Measurements from ENCODE around the gene KMT5B.

KMT5B gene

DNA sequence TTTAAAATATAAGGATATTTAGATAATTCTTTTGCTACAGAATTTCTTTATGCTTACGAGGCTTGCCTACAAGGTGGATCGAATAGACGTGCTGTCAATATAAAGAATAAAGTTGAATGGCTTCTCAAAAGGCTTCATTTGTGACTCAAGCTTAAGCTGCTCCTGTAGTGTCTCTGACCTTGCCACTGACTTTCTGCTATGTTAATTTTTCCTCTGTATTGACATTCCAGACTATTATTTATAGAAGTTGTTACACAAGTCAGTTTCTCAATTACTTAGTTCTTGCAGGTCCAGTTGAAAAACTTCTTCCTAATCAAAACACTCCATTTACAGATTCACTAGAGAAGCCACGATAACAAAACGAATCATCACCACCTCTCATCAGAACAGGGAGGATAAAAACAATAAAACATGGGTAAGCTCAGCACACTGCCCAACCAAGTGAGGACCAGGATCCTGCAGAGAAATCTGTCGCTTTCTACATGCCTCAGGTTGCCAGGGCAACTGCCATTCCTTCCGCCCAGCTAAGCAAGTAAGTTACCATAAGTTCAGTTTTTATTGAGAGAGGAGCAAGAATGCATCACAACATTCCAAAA is 52.9 kb downstream of the KMT5B start:
- H3K4me1 ChIP-seq (ENCODE audit: insufficient read depth, low read length): peaks cover 24% of the 10 kb centered on the region
- no peak overlapping the region for H2AFZ ChIP-seq (ENCODE audit: low read depth, low read length)
- H3K27me3 ChIP-seq (ENCODE audit: insufficient read depth, low read length): no peaks in the 10 kb centered on the region
- no peaks in the 10 kb centered on the region for H3K9me3 ChIP-seq (ENCODE audit: low read length)
- no peak overlapping the region for H3K4me3 ChIP-seq (ENCODE audit: low read length)
- peaks cover 40% of the 10 kb centered on the region for H3K36me3 ChIP-seq (ENCODE audit: insufficient read depth, low read length)

DNA sequence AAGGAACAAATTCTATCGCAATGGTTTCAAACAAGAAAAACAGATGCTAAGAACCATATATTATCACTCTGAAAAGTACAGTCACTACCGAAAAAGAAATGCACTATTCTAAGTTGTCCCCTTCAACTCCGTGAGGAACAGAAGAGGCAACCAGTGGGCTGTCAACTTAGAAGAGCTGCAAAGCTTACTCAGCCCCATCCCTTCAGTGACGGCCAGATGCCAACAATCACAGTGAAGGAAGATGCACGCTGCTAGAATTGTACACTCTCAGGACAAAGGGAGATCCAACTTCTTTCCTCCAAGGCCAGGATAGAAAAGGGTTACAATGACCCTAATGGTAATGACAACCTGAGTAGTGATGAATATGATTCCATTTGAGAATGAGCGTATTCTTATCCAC is 53.4 kb downstream of the KMT5B start:
- no peak overlapping the region for H3K4me3 ChIP-seq (ENCODE audit: low read length)
- peaks cover 37% of the 10 kb centered on the region for H3K36me3 ChIP-seq (ENCODE audit: insufficient read depth, low read length)
- H3K9me3 ChIP-seq (ENCODE audit: low read length): no peaks in the 10 kb centered on the region
- peaks cover 24% of the 10 kb centered on the region for H3K4me1 ChIP-seq (ENCODE audit: insufficient read depth, low read length)
- no peaks in the 10 kb centered on the region for H3K27me3 ChIP-seq (ENCODE audit: insufficient read depth, low read length)
- H2AFZ ChIP-seq (ENCODE audit: low read depth, low read length): no peak overlapping the region

DNA sequence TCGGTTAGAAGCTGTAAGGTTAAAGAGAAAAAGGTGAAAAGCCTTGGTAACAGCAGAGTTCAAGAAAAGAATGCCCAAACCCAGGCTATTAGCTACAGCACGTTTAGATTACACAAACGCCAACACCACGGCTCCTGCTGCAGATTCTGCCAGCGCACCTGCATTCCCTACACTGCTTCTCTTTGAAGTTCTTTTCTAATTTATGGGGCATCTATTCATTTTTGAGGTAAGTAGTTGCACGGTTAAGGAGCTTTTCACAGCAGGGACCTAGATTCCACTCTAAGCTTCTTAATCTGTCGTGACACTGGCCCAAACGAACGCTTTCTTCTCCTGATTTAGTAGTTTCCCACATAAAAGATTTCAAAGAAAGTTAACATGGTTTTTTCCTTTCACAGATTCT is 53.9 kb downstream of the KMT5B start:
- no peak overlapping the region for H3K4me3 ChIP-seq (ENCODE audit: low read length)
- H2AFZ ChIP-seq (ENCODE audit: low read depth, low read length): no peak overlapping the region
- H3K9me3 ChIP-seq (ENCODE audit: low read length): no peaks in the 10 kb centered on the region
- peaks cover 24% of the 10 kb centered on the region for H3K4me1 ChIP-seq (ENCODE audit: insufficient read depth, low read length)
- no peaks in the 10 kb centered on the region for H3K27me3 ChIP-seq (ENCODE audit: insufficient read depth, low read length)
- H3K36me3 ChIP-seq (ENCODE audit: insufficient read depth, low read length): peaks cover 32% of the 10 kb centered on the region

DNA sequence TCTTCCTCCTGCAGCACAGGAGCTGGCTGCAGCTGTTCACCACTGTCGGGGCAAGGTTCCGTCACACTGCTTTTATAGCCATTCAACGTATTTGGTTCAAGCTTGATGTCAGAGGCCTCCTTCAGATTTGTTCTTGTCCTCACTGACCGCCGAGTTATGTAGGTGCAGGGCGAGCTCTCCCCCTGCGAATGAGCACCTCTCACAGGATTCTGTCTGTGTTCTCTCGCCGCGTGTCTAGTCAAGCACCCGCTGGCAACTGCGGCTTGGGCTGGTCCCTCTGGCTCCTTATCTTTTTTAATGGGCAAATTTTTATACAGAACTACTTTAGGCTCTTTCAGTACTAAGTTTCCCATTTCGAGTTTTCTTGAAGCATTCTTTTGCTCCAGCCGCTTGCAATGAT is 54.5 kb downstream of the KMT5B start:
- Histone ChIP-seq H3K4me1 (ENCODE audit: insufficient read depth, low read length) (peaks cover 24% of the 10 kb centered on the region), H3K9me3 (ENCODE audit: low read length) (no peaks in the 10 kb centered on the region), H3K27me3 (ENCODE audit: insufficient read depth, low read length) (no peaks in the 10 kb centered on the region), H3K4me3 (ENCODE audit: low read length) (no peak overlapping the region), H3K36me3 (ENCODE audit: insufficient read depth, low read length) (peaks cover 26% of the 10 kb centered on the region), H2AFZ (ENCODE audit: low read depth, low read length) (no peak overlapping the region)

DNA sequence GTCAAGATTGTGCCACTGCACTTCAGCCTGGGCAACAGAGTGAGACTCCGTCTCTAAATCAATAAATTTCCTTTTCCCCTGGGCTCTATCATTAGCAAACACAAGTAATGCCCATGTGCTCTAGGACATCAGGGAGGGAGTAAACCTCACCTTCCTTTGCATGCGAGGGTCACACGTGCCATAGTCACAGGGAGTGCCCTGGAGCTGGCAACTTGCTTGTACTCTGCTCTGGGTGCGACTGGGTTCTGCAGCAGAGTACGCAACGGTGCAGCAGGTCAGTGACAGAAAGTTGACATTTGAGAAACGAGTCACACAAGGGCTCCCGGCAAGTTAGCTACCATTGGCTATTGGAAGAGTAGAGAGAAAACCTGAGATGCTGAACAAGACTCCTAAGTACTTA is 59.4 kb downstream of the KMT5B start:
- H3K27me3 ChIP-seq (ENCODE audit: insufficient read depth, low read length): no peaks in the 10 kb centered on the region
- peaks cover 18% of the 10 kb centered on the region for H3K36me3 ChIP-seq (ENCODE audit: insufficient read depth, low read length)
- H3K4me3 ChIP-seq (ENCODE audit: low read length): no peak overlapping the region
- no peaks in the 10 kb centered on the region for H3K4me1 ChIP-seq (ENCODE audit: insufficient read depth, low read length)
- no peaks in the 10 kb centered on the region for H3K9me3 ChIP-seq (ENCODE audit: low read length)
- H2AFZ ChIP-seq (ENCODE audit: low read depth, low read length): no peak overlapping the region

DNA sequence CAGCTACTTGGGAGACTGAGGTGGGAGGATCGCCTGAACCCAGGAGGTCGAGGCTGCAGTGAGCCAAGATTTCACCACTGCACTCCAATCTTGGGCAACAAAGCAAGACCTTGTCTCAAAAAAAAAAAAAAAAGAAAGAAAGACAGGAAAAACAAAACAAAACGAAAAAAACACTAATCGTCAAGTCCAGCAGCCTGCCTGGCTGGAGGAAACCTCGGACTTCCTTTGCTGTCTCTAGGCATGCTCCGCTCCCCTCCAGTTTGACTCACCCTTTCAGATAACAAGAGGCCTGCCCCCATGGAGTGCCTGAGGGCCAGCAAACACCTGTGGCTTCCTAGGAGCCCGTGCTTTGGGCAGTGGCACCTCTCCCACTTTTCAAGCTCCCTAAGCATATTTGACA is 63.1 kb downstream of the KMT5B start:
- Histone ChIP-seq H3K27me3 (ENCODE audit: insufficient read depth, low read length) (no peaks in the 10 kb centered on the region), H3K9me3 (ENCODE audit: low read length) (no peaks in the 10 kb centered on the region), H3K36me3 (ENCODE audit: insufficient read depth, low read length) (no peaks in the 10 kb centered on the region)

DNA sequence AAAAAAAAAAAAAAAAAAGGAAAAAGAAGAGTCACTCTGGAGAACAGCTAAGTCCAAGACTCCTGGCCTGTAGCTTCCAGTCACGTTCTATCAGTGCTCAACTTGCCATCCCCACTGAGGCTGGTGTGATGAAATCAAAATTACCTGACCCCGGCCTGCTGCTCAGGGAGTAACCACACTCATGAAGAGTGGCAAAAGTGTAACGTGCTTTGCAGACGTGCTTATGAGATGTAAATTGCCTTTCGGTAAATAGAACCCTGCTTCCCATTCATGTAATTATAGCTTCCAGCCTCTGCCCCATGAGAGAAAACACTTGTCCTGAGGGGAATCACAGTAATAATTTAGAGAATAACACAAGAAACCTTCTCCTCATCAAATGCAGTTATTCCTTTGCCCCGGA is 63.7 kb downstream of the KMT5B start:
- Histone ChIP-seq H3K4me3 (ENCODE audit: low read length) (no peak overlapping the region), H2AFZ (ENCODE audit: low read depth, low read length) (no peak overlapping the region), H3K4me1 (ENCODE audit: insufficient read depth, low read length) (no peaks in the 10 kb centered on the region), H3K9me3 (ENCODE audit: low read length) (no peaks in the 10 kb centered on the region), H3K36me3 (ENCODE audit: insufficient read depth, low read length) (no peaks in the 10 kb centered on the region), H3K27me3 (ENCODE audit: insufficient read depth, low read length) (no peaks in the 10 kb centered on the region)

More for the DNA sequence above, 63.1 kb downstream of the KMT5B start:
- Histone ChIP-seq H3K4me3 (ENCODE audit: low read length) (no peak overlapping the region), H2AFZ (ENCODE audit: low read depth, low read length) (no peak overlapping the region), H3K4me1 (ENCODE audit: insufficient read depth, low read length) (no peaks in the 10 kb centered on the region)

DNA sequence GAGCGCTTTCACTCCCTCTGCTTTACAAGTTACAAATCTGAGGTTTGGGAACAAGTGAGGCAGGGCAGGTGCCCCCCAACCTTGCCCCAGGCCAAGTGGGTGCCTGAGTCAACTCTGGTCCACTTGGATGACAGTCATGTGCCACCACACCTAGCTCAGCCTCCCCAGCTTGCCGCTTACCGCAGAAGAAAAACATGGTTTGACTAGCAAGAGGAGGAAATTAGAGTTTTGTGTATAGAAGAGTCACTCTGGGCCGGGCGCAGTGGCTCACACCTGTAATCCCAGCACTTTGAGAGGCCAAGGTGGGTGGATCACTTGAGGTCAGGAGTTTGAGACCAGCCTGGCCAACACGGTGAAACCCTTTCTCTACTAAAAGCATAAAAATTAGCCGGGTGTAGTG is 64.2 kb downstream of the KMT5B start:
- Histone ChIP-seq H3K27me3 (ENCODE audit: insufficient read depth, low read length) (no peaks in the 10 kb centered on the region), H3K36me3 (ENCODE audit: insufficient read depth, low read length) (no peaks in the 10 kb centered on the region), H3K9me3 (ENCODE audit: low read length) (no peaks in the 10 kb centered on the region), H3K4me1 (ENCODE audit: insufficient read depth, low read length) (no peaks in the 10 kb centered on the region), H2AFZ (ENCODE audit: low read depth, low read length) (no peak overlapping the region), H3K4me3 (ENCODE audit: low read length) (no peak overlapping the region)

DNA sequence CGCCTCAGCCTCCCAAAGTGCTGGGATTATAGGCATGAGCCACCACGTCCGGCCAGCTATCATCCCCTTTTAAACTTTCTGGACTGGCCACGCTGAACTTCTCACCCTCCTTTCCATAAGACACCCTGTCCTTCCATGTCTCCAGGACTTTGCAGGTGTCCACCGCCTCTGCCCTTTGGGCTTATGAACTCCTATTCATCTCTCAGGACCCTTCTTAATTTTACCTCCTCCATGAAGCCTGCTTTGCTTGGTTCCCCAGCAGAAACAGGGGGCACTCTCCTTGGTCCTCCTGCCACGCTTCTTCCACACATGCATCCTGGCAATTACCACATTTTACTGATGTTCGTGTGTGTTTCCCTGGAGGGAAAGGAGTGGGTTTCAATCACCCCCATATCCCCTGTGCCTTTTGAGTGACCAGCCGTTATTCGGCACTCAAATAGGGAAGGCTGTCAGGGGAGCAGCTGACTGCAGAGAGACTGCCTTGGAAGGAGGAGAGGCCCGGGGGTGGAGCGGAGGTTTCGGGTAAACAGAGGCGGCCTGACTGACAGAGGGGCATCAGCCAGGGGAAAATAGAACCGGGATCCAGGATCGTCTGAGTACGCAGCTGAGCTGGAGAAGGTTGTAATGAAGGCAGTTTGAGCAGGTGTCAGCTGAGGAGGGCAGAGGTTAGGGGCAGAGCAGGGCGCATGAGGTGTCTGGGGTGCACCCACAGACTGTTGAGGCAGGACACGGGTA is 64.9 kb downstream of the KMT5B start:
- Histone ChIP-seq H2AFZ (ENCODE audit: low read depth, low read length) (no peak overlapping the region), H3K27me3 (ENCODE audit: insufficient read depth, low read length) (no peaks in the 10 kb centered on the region), H3K4me1 (ENCODE audit: insufficient read depth, low read length) (no peaks in the 10 kb centered on the region), H3K9me3 (ENCODE audit: low read length) (no peaks in the 10 kb centered on the region), H3K4me3 (ENCODE audit: low read length) (no peak overlapping the region), H3K36me3 (ENCODE audit: insufficient read depth, low read length) (no peaks in the 10 kb centered on the region)

DNA sequence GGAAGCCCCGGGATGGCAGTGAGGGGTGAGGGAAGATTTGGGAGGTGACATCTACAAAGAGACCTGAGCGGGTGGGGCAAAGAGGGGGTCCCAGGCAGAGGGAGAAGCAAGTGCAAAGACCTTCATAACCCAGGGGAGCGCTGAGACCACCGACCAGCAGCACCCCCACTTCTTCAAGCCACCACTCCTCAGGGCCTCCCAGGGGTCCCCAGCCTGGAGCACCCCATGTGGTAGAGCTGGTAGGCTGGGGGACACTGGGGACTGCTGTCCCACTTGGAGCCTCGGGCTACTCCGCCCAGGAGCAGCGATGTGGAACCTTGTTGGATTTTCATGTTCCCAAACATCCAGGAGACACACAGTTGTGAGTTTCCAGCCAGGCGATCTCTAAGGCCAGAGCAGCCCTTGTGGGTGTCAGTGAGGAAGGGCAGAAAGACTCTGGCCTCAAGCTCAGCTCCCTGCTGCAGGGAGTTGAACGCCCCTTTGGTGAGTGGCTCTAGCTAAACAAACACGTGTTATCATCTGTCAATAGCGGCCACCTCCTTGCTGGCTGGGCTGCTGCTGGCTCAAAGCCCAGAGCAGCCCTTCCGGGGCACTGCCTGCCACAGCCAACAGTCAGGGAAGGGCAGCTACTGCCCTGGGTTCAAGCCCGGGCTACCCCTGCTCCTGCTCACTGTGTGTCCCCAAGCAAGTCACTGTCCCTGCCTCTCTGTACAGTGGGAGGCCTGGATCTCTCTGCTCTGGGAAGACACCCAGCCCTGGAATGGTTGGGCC is 66.2 kb downstream of the KMT5B start:
- Histone ChIP-seq H3K4me1 (ENCODE audit: insufficient read depth, low read length) (no peaks in the 10 kb centered on the region), H3K27me3 (ENCODE audit: insufficient read depth, low read length) (no peaks in the 10 kb centered on the region), H3K4me3 (ENCODE audit: low read length) (no peak overlapping the region), H2AFZ (ENCODE audit: low read depth, low read length) (no peak overlapping the region), H3K9me3 (ENCODE audit: low read length) (no peaks in the 10 kb centered on the region), H3K36me3 (ENCODE audit: insufficient read depth, low read length) (no peaks in the 10 kb centered on the region)

DNA sequence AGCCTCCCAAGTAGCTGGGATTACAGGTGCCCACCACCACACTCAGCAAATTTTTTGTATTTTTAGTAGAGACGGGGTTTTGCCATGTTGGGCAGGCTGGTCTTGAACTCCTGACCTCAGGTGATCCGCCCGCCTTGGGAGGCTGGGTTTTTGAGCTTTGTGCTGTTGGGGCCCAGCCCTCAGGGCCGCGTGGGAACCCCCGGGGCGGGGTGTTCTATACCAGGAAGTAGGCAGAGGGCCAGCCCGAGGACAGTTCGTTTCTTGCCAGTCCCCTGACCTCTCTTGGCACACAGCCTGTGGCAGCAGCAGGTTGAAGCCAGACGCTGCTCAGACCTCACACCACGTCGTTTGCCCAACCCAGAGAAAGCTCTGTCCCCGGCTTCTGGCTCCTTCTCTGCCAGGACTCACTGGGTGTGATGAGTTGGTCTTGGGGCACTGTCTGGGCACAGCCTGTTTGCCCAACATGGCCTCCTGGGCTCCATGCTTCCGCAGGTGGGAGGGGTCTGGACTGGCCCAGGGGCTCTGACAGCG is 67.0 kb downstream of the KMT5B start:
- H3K9me3 ChIP-seq (ENCODE audit: low read length): no peaks in the 10 kb centered on the region
- H3K36me3 ChIP-seq (ENCODE audit: insufficient read depth, low read length): no peaks in the 10 kb centered on the region
- H2AFZ ChIP-seq (ENCODE audit: low read depth, low read length): no peak overlapping the region
- no peaks in the 10 kb centered on the region for H3K4me1 ChIP-seq (ENCODE audit: insufficient read depth, low read length)
- no peaks in the 10 kb centered on the region for H3K27me3 ChIP-seq (ENCODE audit: insufficient read depth, low read length)
- H3K4me3 ChIP-seq (ENCODE audit: low read length): no peak overlapping the region

DNA sequence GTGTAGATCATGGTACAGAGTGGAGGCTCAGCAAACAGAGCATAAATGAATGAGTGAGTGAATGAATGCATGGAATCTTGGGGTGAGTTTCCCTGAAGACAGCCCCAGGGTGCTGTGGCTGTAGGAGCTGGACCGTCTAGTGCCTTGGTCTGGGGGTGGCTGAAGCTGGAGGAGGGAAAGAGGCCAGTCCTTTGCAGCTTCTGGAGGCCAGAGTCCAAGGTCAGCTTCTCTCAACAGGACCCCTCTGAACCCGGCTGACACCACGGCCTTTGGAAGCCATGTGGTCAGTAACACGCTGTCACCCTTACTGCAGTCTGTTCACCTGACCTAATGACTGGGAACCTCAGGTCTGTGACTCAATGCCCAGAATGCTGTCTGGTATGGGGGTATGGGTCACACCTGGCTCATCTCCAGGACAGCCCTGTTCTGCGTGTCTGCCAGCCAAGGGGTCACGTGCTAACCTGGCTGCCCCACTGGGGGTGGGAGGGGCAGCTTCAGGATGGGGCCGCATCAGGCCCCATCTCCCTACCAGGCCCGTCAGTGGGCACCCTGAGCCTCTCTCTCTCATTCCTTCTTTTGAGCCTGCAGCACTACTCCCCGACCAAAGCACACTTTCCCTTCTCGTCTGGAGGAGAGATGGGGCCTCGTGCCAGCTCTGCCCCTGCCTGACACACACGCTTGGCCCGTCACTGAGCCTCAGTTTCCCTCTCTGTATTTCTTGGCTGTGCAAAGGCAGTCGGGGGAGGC is 67.8 kb downstream of the KMT5B start:
- no peaks in the 10 kb centered on the region for H3K27me3 ChIP-seq (ENCODE audit: insufficient read depth, low read length)
- H3K4me3 ChIP-seq (ENCODE audit: low read length): no peak overlapping the region
- no peaks in the 10 kb centered on the region for H3K9me3 ChIP-seq (ENCODE audit: low read length)
- no peaks in the 10 kb centered on the region for H3K4me1 ChIP-seq (ENCODE audit: insufficient read depth, low read length)
- H3K36me3 ChIP-seq (ENCODE audit: insufficient read depth, low read length): no peaks in the 10 kb centered on the region
- no peak overlapping the region for H2AFZ ChIP-seq (ENCODE audit: low read depth, low read length)

DNA sequence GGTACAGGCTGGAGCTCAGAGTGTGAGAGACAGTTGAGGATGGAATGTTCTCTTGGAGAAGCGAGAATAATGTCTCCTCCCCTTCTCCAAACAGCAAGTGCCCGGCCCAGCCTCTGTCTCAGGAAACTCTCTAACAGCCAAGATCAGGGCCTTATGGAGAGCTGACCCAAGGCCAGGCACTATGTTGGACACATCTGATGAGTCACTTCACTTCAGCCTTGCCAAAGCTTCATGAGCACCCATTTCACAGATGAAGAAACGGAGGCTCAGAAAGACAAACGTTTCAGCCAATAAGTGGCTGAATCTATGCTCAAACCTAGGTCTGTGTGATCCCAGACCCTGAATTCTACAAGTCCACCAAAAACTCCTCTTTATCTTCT is 69.8 kb downstream of the KMT5B start:
- no peak overlapping the region for H3K4me3 ChIP-seq (ENCODE audit: low read length)
- no peaks in the 10 kb centered on the region for H3K27me3 ChIP-seq (ENCODE audit: insufficient read depth, low read length)
- H2AFZ ChIP-seq (ENCODE audit: low read depth, low read length): no peak overlapping the region
- no peaks in the 10 kb centered on the region for H3K36me3 ChIP-seq (ENCODE audit: insufficient read depth, low read length)
- H3K4me1 ChIP-seq (ENCODE audit: insufficient read depth, low read length): no peaks in the 10 kb centered on the region
- no peaks in the 10 kb centered on the region for H3K9me3 ChIP-seq (ENCODE audit: low read length)

All from neuron (in vitro differentiated cells).